Stimulated activated CD4-positive, alpha-beta T cell treated with anti-CD3 and anti-CD28 coated beads, TNF-alpha, amount 100 ng/mL, for 1 hour (primary cell): ENCODE measurements around the gene OR4K2.
"Not testable (repeated sequence)": the region's sequence is repeated elsewhere in the genome, so short reads cannot be mapped to it uniquely, and the experiment has no call there.

Source experiments
- DNase-seq, 3 donors: peaks; one replicate each; pipeline ENCODE4 v3.0.0-alpha.2; 2020; ENCODE audit warnings: low read depth in 3 of 3, low spot score in 1 of 3

Gene OR4K2

GRCh38 chr14:19874842-19875241 lies at the start of gene OR4K2:
Gene OR4K2, plus strand, starts transcription at chr14:19875142. Its CDS starts 1,126 bp downstream, at chr14:19876268.
- no peak for DNase-seq

- DNase-seq = not testable (repeated sequence)
These were observed 47.2 kb upstream of the OR4K2 start for GRCh38 chr14:19827626-19828244.

- no peak for DNase-seq
These were observed 46.6 kb upstream of the OR4K2 start for GRCh38 chr14:19828314-19828713.

- DNase-seq = not testable (repeated sequence)
These were observed 40.6 kb upstream of the OR4K2 start for GRCh38 chr14:19834203-19834848.

GRCh38 chr14:19838433-19838832 lies 36.5 kb upstream of the OR4K2 start:
- DNase-seq = no peak

- DNase-seq = no peak
These were observed 23.6 kb upstream of the OR4K2 start for GRCh38 chr14:19851365-19851764.

- DNase-seq = not testable (repeated sequence)
These were observed 8.8 kb upstream of the OR4K2 start for GRCh38 chr14:19866061-19866669.

- DNase-seq = no peak
These were observed 1.8 kb upstream of the OR4K2 start for GRCh38 chr14:19873178-19873577.

- DNase-seq = no peak
These were observed 3.2 kb downstream of the OR4K2 start for GRCh38 chr14:19878029-19878642.

- no peak for DNase-seq
These were observed 20.3 kb downstream of the OR4K2 start for GRCh38 chr14:19895282-19895681.

- no peak for DNase-seq
These were observed 26.1 kb downstream of the OR4K2 start for GRCh38 chr14:19900999-19901398.

- DNase-seq = no peak
These were observed 27.5 kb downstream of the OR4K2 start for GRCh38 chr14:19902409-19902808.

- DNase-seq = no peak
These were observed 31.7 kb downstream of the OR4K2 start for GRCh38 chr14:19906665-19907064.

GRCh38 chr14:19911114-19911513 lies 36.2 kb downstream of the OR4K2 start:
- no peak for DNase-seq

GRCh38 chr14:19917243-19917642 lies 42.3 kb downstream of the OR4K2 start:
- no peak for DNase-seq

GRCh38 chr14:19917955-19918518 lies 43.1 kb downstream of the OR4K2 start:
- DNase-seq = no peak

- DNase-seq = no peak
These were observed 43.8 kb downstream of the OR4K2 start for GRCh38 chr14:19918553-19919264.

- no peak for DNase-seq
These were observed 45.2 kb downstream of the OR4K2 start, which contains the start of gene OR4K5 for GRCh38 chr14:19920021-19920657. Gene OR4K5, plus strand, starts transcription at chr14:19920607. Its CDS starts 0 bp downstream, at chr14:19920607.

- DNase-seq = no peak
These were observed 55.7 kb downstream of the OR4K2 start, which contains the start of gene OR4K1 for GRCh38 chr14:19930617-19931016. Gene OR4K1, plus strand, starts transcription at chr14:19930917. Its CDS starts 4,750 bp downstream, at chr14:19935667.
